ENCODE measurements around the gene USP9Y.

GRCh38 chrY:12752856-12753255 lies 51.8 kb downstream of the USP9Y start:
- TF ChIP-seq MYC (IDR thresholded peaks at IDR 0.05; ENCODE audit: insufficient read depth, insufficient read length, insufficient replicate concordance, low read length, severe bottlenecking): no peak
- no peak for TF ChIP-seq POLR2A (IDR thresholded peaks at IDR 0.05; ENCODE audit: low read depth, low read length)
- no peak for TF ChIP-seq TAF1 (IDR thresholded peaks at IDR 0.05; ENCODE audit: borderline replicate concordance, low read depth, low read length)
- TF ChIP-seq MAX (IDR thresholded peaks at IDR 0.05; ENCODE audit: low read depth, low read length): no peak
- no peak for TF ChIP-seq RCOR1 (conservative IDR thresholded peaks at IDR 0.05; ENCODE audit: low read depth, low read length)

Data from GM12878 (cell line).